ENCODE data around the gene PRPS1L1. TPM values are rescaled to one million over a fixed set of nuclear protein-coding genes. Genes with fewer than 3 reads are reported as not detected.

PRPS1L1 gene
- total RNA-seq, 1 experiment from 2014 or later, result not detected

DNA sequence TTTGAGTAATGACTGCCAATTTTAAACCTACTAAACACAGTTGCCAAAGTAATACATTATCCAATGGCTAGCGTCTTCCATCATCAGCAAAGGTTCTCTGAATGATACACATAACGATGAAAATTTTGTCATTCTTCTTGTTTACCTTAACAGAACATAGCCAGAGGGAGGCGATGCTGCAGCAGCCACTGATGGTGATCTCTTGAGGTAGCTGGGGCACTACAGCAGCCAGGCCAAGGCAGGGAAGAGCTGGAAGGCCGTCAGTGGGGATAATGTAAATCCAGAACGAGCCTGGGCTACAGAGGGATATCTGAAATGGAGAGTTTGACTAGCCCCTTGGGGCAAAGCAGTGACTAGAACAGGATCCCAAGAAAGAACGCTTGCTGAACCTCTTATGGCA lies 38.8 kb downstream of the PRPS1L1 start:
- Mint-ChIP-seq H3K4me3 (ENCODE audit: unreplicated experiment) (no peak overlapping the region), H3K4me1 (ENCODE audit: insufficient read depth, unreplicated experiment) (peaks cover 9% of the 10 kb centered on the region), H3K9me3 (ENCODE audit: unreplicated experiment) (no peaks in the 10 kb centered on the region), H3K27me3 (ENCODE audit: insufficient read depth, unreplicated experiment) (no peaks in the 10 kb centered on the region), H3K36me3 (ENCODE audit: insufficient read depth, unreplicated experiment) (no peaks in the 10 kb centered on the region), H3K27ac (ENCODE audit: low read depth, unreplicated experiment) (no peak overlapping the region)
- ChIA-PET CTCF (interaction anchor here (0.8 kb wide), 1 partner anchor 103 kb away, joined by 4 read pairs; no protein-coding TSS in a partner anchor), POLR2A (no interaction called here)
- intact Hi-C loops (cut with micrococcal nuclease), result no loop called here
- BruUV-seq (replicated peaks), result no TSS peak
- DNase-seq (ENCODE audit: unreplicated experiment), result no peak
- TF ChIP-seq, protein P1, sequence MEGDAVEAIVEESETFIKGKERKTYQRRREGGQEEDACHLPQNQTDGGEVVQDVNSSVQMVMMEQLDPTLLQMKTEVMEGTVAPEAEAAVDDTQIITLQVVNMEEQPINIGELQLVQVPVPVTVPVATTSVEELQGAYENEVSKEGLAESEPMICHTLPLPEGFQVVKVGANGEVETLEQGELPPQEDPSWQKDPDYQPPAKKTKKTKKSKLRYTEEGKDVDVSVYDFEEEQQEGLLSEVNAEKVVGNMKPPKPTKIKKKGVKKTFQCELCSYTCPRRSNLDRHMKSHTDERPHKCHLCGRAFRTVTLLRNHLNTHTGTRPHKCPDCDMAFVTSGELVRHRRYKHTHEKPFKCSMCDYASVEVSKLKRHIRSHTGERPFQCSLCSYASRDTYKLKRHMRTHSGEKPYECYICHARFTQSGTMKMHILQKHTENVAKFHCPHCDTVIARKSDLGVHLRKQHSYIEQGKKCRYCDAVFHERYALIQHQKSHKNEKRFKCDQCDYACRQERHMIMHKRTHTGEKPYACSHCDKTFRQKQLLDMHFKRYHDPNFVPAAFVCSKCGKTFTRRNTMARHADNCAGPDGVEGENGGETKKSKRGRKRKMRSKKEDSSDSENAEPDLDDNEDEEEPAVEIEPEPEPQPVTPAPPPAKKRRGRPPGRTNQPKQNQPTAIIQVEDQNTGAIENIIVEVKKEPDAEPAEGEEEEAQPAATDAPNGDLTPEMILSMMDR (IDR thresholded peaks at IDR 0.05; ENCODE audit: unreplicated experiment), result no peak

DNA sequence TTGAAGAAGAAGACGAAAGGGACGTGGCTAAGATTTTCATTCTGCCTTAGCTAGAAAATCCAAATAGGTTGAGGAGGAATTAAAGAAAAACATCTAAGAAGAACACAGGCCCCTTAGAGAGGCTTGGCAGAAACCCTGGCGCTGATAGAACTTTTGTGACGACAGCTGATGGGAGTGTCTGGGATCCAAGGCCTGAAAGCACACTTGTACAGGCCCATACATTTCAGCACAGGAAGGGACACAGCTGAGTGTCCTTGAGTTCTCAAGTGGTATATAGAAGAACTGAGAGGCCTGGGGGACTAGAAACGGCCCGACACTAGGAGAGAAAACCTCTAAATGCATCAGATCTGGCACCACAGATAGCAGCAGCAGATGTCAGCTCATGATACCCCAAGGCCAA lies 39.5 kb downstream of the PRPS1L1 start:
- ChIA-PET CTCF (no interaction called here), POLR2A (no interaction called here)
- intact Hi-C loops (cut with micrococcal nuclease), result no loop called here
- H3K9me3 Mint-ChIP-seq (ENCODE audit: unreplicated experiment), result peaks cover 4% of the 10 kb centered on the region
- H3K4me3 Mint-ChIP-seq (ENCODE audit: unreplicated experiment), result no peak overlapping the region
- no TSS peak for BruUV-seq (replicated peaks)
- no peak for DNase-seq (ENCODE audit: unreplicated experiment)
- TF ChIP-seq, protein P1 (IDR thresholded peaks at IDR 0.05; ENCODE audit: unreplicated experiment), result no peak
- H3K36me3 Mint-ChIP-seq (ENCODE audit: insufficient read depth, unreplicated experiment), result no peaks in the 10 kb centered on the region
- H3K4me1 Mint-ChIP-seq (ENCODE audit: insufficient read depth, unreplicated experiment), result peaks cover 12% of the 10 kb centered on the region
- H3K27me3 Mint-ChIP-seq (ENCODE audit: insufficient read depth, unreplicated experiment), result no peaks in the 10 kb centered on the region
- no peak overlapping the region for H3K27ac Mint-ChIP-seq (ENCODE audit: low read depth, unreplicated experiment)

DNA sequence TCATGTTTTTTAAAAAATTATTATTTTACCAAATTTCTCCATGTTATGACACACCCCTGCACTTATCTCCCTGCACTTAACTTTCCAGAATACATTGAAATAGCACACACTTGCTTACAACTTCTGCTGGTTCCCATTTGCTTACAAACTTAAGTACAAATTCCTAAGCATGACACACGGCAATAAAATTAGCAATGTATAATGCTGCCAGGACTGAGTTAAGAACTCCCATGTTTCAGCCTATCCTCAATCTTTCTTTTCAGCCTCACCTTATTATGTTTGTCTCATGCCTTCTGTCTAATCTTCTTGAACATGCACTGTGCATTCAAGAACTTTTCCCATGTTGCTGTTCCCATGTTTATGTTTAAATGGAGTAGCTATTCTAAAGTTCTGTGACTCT lies 40.8 kb downstream of the PRPS1L1 start:
- Mint-ChIP-seq H3K27ac (ENCODE audit: low read depth, unreplicated experiment) (peak overlapping the region; percentile 10), H3K36me3 (ENCODE audit: insufficient read depth, unreplicated experiment) (no peaks in the 10 kb centered on the region)
- intact Hi-C loops (cut with micrococcal nuclease), result no loop called here

DNA sequence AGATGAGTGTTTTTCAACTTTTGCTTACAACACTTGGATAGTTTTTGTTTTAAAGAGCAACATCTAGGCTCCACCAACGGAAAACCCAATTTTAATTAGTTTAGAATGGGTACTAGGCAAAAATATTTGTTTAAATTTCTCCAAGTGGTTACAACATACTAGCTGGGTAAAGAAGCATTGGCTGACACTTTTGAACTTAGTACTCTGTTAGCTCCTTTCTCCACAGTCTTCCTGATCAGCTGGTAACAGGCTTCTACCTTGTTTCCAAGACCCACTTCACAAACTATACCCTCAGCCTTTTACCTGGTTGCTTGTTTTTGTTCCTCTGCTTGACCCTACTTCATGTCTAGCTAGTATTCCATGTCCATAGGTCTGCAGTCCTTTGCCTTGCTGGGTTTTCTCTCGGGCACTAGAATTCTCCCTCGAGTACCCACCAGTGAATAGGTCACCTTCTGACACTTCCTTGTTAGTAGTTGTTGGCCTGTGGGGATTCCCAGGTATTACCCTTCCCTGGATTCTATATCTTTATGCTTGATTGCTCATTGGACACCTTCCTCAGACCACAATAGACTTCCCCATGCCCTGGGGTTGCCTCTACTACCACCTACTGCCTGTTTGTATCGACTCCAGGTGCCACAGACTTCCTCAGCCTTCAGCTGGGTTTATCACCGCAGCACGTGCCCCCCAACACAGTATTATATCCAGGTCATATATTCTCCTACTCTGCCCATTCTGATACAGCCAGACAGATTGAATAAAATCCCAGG lies 42.0 kb downstream of the PRPS1L1 start:
- TF ChIP-seq, protein P1 (IDR thresholded peaks at IDR 0.05; ENCODE audit: unreplicated experiment), result no peak
- Mint-ChIP-seq H3K4me1 (ENCODE audit: insufficient read depth, unreplicated experiment) (peaks cover 15% of the 10 kb centered on the region), H3K9me3 (ENCODE audit: unreplicated experiment) (peaks cover 7% of the 10 kb centered on the region), H3K27ac (ENCODE audit: low read depth, unreplicated experiment) (peak overlapping the region; percentile 10), H3K27me3 (ENCODE audit: insufficient read depth, unreplicated experiment) (no peaks in the 10 kb centered on the region), H3K36me3 (ENCODE audit: insufficient read depth, unreplicated experiment) (no peaks in the 10 kb centered on the region), H3K4me3 (ENCODE audit: unreplicated experiment) (no peak overlapping the region)
- no TSS peak for BruUV-seq (replicated peaks)
- CTCF ChIA-PET, result interaction anchor here (0.6 to 1.3 kb wide), 8 partner anchors 11 to 555 kb away, joined by 3 to 5 read pairs (median 3); no protein-coding TSS in a partner anchor
- intact Hi-C loops (cut with micrococcal nuclease), result no loop called here
- DNase-seq (ENCODE audit: unreplicated experiment), result no peak
- POLR2A ChIA-PET, result interaction anchor here (0.6 kb wide), 1 partner anchor 611 kb away, joined by 3 read pairs; no protein-coding TSS in a partner anchor

More for the DNA sequence above, 40.8 kb downstream of the PRPS1L1 start:
- Mint-ChIP-seq H3K27me3 (ENCODE audit: insufficient read depth, unreplicated experiment) (no peaks in the 10 kb centered on the region), H3K9me3 (ENCODE audit: unreplicated experiment) (peaks cover 7% of the 10 kb centered on the region), H3K4me1 (ENCODE audit: insufficient read depth, unreplicated experiment) (peaks cover 15% of the 10 kb centered on the region), H3K4me3 (ENCODE audit: unreplicated experiment) (no peak overlapping the region)
- TF ChIP-seq, protein P1 (IDR thresholded peaks at IDR 0.05; ENCODE audit: unreplicated experiment), result no peak
- ChIA-PET POLR2A (no interaction called here), CTCF (interaction anchor here (1.3 kb wide), 1 partner anchor 20 kb away, joined by 5 read pairs; no protein-coding TSS in a partner anchor)
- peak; percentile 49 for DNase-seq (ENCODE audit: unreplicated experiment)
- BruUV-seq (replicated peaks), result no TSS peak

Measured in MCF 10A (cell line).